HG03064 (cell line): ENCODE data around the gene SRMS.

Experiments
- ATAC-seq: cut with Tn5 transposase; IDR thresholded peaks from one replicate; pipeline ENCODE4 v1.9.1; 2021; ENCODE audit warnings: low read depth; ENCODE audit not compliant: unreplicated experiment

Gene SRMS

DNA sequence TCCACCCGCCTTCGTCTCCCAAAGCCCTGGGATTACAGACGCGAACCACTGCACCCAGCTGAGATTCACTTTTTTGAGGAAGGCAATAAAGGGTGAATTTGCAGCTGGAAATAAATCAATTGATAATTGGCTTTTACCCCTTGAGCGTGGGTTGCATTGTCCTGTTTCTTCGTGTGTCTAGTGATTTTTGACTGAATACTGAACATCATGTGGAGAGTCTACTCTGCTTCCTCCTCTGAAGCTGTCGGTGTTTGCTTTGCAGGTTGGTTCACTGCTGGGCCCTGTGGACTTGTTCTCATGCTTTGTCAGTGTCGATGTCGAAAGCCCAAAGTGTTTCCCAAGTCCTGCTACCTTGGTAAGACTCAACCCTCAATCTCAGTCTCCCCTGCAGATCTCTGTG, 42.9 kb downstream of the SRMS start:
- no peak for ATAC-seq

- ATAC-seq, result no peak
Observed at GRCh38 chr20:63503524-63503923, 44.0 kb downstream of the SRMS start.

DNA sequence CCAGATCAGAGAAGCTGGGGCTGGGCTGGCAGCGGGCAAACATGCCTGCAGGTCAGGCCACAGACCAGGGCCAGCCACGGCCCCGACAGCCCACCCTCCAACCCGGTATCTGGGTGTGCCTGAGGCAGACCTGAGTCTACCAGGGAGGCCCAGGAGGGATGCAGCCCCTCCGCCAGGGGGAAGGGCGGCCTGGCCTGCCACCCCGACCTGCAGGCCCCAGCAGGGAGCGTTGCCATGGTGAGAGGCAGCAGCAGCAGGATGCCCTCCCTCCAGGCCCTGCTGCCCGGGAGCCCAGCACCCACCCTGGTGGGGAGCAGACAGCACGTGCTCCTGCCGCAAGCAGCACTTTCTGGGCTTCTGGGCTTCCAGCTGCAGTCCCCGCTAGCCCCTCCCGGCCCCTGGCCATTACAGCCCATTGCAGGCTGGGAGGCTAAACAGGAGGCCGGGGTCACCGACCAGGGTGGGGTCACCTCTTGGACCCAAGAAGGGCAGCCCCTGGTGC, 44.8 kb downstream of the SRMS start:
- ATAC-seq, result no peak

GRCh38 chr20:63501818-63502670, 45.5 kb downstream of the SRMS start:
- ATAC-seq, result no peak

DNA sequence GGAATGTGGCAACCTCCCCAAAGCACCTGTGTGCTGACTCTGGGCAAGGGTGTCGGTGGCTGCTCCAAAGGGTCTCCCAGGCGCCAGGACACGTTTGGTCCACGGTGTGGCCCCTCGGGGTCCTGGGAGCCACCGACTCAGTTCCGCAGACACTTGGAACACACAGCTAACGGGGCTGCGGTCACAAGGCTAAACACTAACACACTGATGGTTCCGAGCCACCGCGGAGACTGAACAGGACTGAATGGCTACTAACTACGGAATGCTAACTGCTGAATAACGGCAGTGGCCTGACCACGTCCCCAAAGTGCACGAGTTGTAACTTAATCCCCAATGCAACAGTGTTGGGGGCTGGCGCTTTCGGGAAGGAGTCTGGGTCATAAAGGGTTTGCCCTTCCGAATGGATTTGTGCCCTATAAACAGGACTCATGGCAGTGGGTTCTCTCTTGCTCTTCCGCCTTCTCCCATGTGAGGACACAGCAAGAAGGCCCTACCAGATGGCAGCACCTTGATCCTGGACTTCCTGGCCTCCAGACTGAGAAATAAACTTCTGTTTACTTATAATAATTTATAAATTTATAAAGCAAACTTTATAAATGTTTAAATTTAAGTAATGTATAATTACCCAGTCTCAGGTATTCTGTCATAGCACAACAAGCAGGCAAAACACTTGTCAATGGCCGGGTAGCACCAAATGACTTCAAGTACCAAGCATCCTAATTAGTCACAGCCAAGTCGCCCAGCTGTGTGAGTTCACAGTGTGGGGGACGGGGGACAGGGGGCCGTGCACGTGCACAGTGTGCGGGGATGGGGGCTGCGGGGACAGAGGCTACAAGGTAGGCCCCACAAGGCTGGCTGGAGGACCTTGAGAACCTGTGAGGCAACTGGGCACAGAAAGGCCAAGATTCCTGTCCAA, 46.4 kb downstream of the SRMS start:
- ATAC-seq, result no peak

GRCh38 chr20:63500151-63500901, 47.2 kb downstream of the SRMS start:
- ATAC-seq, result no peak

GRCh38 chr20:63499338-63499969, 48.1 kb downstream of the SRMS start:
- no peak for ATAC-seq

GRCh38 chr20:63498960-63499337, 48.6 kb downstream of the SRMS start, which contains the start of gene EEF1A2:
Gene EEF1A2, minus strand, starts transcription at chr20:63499083. Its CDS starts 1,320 bp downstream, at chr20:63497763.
- no peak for ATAC-seq

DNA sequence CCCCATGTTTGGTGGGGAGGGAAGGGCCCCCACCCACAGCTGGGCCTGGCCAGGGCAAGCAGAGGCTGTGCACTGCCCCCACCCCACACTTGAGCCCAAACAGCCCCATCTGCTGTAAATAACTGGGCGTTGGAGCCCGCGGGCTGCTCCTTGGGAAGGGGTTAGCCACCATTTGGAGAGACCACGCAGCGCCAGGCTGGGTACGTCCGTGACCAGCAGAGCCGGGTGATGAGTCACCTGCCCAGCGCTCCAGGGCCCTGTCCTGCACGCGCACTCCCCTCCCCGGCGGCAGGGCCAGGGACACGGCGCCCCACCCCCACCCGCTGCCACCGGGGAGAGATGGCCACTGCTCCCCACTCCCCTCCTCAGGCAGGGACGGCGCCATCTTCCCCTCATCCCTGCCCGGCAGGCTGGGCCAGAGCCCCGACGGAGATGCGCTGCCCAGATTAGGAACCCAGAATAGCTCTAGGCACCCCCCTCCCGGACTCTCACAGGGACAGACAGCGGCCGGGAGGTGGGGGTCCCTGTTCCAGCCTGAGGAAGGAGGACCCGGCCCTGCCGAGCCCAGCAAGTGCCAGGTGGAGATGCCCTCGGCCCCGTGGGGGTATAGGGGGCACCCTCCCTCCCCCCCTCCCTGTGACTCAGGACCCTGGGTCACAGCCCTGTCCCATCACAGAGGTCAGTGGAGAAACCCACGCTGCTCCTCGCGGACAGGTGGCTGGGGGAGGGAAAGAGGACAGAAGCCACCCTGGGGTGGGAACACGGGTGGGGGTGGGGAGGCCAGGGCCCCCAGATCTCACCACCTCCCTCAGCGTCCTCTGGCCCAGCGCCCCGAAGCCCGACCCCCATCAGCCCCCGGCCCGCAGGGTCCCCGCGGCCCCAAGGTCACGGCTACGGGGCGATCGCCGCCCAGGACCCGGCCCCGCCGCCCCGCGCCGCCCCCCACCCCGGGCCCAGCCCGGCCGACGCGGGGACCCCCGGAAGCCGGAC, 49.3 kb downstream of the SRMS start:
- ATAC-seq, result no peak

- ATAC-seq, result no peak
Observed at GRCh38 chr20:63497138-63497945, 50.2 kb downstream of the SRMS start.

DNA sequence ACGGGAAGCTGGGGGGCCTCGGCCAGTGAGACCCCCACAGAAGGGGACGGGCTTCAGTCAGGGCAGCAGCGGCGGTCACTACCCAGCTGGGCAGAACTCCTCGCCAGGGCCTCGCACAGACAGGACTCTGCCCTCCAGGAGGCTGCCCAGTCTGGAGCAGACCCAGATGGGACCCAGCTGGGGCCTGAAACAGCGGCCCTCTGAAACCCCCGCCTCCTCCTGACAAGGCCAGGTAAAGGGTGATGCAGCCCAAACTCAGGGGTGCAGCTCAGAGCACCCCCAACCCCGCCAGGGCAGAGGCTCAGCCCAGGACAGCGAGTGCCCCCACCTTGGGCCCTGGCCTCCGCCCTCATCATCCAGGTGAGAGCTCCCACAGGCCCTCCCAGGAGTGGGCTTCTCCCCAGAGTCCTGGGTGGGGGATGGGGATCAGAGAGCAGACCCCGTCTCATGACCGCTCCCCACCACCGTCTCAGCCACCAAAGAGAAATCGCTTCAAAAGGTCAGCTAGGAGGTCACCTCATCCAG, 50.9 kb downstream of the SRMS start:
- no peak for ATAC-seq

GRCh38 chr20:63495741-63496595, 51.6 kb downstream of the SRMS start:
- no peak for ATAC-seq

DNA sequence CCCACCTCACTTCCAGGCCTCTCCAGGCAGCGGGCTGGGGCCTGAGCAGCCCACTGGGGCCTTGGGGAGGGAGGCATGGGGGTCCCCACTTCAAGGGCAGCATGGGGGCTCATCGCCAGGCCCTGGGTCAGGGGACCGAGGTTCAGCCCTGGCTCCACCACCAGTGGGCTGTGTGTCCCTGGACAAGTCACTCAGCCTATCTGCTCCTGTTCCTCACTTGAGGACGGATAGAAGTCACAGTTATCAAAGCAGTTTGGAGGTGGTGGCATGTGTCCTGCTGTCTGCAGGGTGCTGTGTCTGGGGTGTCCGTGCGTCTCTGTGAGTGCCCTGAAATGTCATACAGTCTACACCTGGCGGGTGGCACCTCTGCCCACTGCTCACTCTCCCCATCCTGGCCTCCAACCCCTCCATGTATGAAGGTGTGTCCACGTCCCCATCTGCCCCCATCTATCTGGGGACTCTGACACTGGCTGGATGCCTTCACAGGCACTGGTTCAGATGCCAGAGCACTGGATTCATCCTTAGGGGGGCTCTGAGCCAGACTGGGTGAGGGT, 52.3 kb downstream of the SRMS start:
- no peak for ATAC-seq

GRCh38 chr20:63494420-63495166, 53.0 kb downstream of the SRMS start:
- ATAC-seq, result no peak

GRCh38 chr20:63494084-63494419, 53.5 kb downstream of the SRMS start:
- no peak for ATAC-seq

DNA sequence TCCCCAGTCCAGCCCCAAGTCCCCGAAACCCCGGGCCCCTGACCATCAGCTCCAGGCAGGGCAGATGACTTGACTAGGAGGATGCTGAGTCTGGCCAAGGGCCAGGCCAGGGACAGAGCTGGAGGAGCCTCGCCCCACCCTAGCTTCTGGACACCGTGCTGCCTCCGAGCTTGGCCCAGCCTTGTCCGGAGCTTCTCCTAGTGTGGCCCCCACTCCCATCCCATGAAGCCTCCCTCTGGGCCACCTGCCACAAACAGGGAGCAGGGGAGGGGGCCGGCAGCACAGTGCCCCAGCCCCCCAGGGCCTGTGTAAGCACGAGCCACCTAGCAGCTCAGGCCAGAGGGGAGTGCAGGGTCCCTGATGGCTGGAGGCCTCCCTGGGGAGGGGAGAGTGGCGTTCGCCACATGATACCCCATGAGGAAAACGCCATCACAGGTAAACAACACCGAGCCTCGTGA, 54.0 kb downstream of the SRMS start:
- no peak for ATAC-seq
